GM03348 (cell line): ENCODE measurements around the gene ACTBL2.
"Not testable (repeated sequence)": the region's sequence is repeated elsewhere in the genome, so short reads cannot be mapped to it uniquely, and the experiment has no call there.

ENCODE experiments used
- DNase-seq: peaks from one replicate; pipeline ENCODE4 v3.0.0; 2012; ENCODE audit warnings: low spot score

The ACTBL2 gene

GRCh38 chr5:57494104-57495098, 11.8 kb upstream of the ACTBL2 start:
- DNase-seq = peak; percentile 92

- DNase-seq = no peak
Observed at GRCh38 chr5:57493034-57493433, 10.4 kb upstream of the ACTBL2 start.

DNA sequence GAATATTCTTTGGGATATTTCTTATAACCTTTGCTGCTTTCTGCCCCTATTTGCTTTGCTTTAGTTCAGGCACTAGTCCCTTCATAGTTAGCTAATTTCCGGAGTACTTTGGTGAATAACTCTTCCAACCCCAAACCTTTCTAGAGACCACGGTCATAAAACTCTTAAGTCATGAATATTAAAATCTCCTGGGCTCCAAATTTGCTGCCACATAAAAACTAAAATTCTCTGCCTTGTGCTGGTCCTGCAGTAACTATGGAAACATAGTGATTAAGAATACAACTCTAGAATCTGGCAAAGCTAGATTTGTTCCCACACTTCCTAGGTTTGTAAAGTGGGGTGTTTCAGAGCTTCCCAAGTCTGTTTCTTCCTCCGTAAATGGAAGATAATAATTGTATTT, 10.0 kb upstream of the ACTBL2 start:
- DNase-seq = no peak

- DNase-seq = no peak
Observed at GRCh38 chr5:57491369-57491965, 8.9 kb upstream of the ACTBL2 start.

DNA sequence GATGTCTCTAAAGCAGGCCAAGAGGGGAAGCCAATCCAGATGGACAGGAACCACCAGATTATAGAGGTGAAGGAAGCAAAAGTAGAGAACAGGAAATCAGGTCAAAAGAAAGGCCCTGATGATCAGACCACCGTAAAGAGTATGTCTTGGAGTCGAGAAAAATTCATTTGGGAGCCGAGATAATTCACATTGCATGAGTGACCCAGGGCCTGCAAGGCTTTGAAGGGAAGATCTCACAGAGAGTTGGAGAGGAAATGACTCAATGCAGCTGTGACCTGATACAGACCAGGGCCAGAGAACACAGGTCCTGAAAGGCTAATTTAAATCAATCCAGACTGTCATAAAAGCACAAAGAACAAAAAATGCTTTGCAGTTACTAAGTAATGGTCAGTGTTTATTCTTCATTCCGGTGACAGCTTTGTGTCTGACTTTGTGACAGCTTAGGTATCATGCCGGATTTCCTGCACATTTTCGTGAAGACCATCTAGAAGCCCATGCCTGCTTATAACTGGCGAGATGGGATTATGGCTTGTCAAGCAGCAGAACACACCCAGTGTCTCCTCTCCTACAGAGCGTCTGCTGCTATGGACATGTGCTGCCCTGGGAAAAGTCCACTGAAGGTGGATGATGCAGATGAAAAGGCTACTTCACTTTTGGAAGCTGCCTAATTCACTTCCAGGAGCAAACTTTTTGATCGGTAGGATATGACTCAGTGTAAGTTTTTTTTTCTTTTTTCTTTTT, 5.8 kb upstream of the ACTBL2 start:
- peak; percentile 25 for DNase-seq

- DNase-seq = no peak
Observed at GRCh38 chr5:57486027-57486602, 3.5 kb upstream of the ACTBL2 start.

GRCh38 chr5:57478826-57479225, 3.8 kb downstream of the ACTBL2 start:
- no peak for DNase-seq

GRCh38 chr5:57476601-57477056, 6.0 kb downstream of the ACTBL2 start:
- no peak for DNase-seq

DNA sequence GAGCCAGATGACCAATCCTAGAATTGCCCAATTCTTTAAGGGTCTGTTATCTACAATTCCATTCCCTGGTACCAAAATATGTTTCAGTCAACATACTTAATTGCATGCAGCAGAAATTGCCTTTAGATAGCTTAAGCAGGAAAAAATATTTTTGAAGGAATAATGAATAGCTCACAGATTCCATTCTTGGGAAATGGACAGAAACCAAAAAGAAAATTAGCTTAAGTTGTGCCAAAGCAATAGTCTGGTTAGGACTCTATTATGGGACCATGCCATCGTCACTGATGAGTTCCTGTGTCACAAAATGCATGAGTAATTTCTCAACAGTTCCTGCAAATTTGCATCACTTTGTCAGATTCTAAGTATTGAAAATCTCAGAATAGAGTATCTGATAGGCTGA, 12.3 kb downstream of the ACTBL2 start:
- DNase-seq = no peak

DNA sequence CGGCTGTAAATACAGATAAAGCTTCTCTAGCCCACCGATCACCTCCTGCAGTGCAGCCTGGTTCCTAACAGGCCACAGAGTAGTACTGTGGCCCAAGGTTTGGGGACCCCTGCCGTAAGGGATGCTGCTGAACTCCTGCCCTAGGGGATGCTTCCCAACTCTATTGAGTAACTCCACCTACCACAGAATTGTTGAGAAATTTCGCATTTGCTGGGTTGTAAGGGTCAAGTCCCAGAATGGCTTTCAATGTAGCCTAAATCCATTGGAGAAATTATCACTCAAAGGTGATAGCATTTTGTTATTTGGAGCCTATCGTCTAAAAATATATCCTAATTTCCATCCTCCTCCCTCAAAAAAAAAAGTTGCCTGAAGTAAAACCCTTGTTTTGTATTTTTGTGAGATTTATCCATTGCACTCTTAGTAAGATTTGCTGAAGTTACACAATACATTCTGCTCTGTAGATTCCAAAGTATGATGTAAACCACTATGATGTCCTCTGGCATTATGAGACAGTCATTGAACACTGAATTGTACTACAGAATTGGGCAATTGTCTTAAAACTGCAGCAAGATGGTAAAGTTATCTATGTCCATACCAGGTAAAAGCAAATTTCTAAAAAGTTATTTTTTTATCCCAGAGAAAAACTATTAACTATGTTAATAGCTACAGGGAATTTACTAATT, 14.0 kb downstream of the ACTBL2 start:
- peak; percentile 69 for DNase-seq

GRCh38 chr5:57466544-57466943, 16.1 kb downstream of the ACTBL2 start:
- no peak for DNase-seq

DNA sequence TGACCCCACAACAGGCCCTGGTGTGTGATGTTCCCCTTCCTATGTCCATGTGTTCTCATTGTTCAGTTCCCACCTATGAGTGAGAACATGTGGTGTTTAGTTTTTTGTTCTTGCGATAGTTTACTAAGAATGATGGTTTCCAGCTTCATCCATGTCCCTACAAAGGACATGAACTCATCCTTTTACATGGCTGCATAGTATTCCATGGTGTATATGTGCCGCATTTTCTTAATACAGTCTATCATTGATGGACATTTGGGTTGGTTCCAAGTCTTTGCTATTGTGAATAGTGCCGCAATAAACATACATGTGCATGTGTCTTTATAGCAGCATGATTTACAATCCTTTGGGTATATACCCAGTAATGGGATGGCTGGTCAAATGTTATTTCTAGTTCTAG, 22.6 kb downstream of the ACTBL2 start:
- DNase-seq = not testable (repeated sequence)

DNA sequence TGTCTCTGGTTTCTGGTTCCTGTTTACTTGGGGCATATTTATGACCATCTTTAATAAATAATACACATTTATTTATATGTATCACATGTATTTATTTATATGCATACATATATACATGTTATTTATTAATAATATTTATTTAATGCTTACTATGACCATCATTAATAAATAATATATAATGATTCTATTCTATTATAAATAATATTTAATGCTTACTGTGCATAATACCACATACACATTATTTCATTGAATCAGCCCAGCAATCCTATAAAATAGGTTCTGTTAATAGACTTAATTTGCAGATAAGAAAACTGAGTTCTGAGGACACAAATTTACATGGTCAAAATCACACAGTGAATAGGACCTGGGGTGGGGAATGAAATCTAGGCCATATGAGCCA, 24.2 kb downstream of the ACTBL2 start:
- no peak for DNase-seq

- DNase-seq = no peak
Observed at GRCh38 chr5:57456531-57457135, 26.0 kb downstream of the ACTBL2 start.

- DNase-seq = no peak
Observed at GRCh38 chr5:57455511-57456455, 26.8 kb downstream of the ACTBL2 start.

- DNase-seq = no peak
Observed at GRCh38 chr5:57454896-57455295, 27.7 kb downstream of the ACTBL2 start.

DNA sequence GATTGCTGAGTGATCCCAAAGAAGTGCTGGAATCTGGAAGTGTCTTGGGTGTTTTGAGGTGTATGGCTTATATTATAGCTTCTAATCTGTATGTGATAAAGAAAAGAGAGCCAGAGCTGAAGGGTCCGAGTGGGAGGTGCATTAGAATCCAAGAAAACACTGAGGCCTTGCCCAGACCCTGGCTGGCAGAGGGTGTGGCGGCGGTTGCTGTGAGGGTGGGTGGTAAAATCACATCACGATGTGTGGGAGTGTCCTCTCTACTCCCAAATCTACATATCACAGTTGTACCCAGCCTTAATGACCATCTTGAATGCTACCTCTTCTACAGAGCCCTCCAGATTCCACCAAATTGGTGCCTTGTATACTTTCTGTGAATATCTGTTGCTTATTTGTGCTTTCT, 28.9 kb downstream of the ACTBL2 start:
- DNase-seq = no peak

DNA sequence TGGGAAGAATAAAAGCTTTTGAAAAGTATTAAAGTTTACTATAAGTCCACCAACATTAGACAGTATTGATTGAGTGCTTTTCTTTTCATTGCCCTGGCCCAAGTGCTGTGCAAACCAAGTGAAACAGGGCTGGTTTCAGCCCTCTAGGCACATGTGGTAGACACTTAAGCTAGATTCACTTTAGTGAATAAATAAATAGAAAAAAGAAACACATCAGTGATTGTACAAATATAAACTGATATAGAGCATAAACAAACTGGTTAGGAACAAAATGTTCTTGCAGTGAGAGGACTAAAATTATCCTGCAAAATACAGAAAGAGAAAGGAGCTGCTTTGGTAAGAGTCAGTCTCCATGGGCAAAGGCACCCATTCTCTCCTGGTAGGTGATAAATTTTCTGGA, 29.7 kb downstream of the ACTBL2 start:
- DNase-seq = no peak

DNA sequence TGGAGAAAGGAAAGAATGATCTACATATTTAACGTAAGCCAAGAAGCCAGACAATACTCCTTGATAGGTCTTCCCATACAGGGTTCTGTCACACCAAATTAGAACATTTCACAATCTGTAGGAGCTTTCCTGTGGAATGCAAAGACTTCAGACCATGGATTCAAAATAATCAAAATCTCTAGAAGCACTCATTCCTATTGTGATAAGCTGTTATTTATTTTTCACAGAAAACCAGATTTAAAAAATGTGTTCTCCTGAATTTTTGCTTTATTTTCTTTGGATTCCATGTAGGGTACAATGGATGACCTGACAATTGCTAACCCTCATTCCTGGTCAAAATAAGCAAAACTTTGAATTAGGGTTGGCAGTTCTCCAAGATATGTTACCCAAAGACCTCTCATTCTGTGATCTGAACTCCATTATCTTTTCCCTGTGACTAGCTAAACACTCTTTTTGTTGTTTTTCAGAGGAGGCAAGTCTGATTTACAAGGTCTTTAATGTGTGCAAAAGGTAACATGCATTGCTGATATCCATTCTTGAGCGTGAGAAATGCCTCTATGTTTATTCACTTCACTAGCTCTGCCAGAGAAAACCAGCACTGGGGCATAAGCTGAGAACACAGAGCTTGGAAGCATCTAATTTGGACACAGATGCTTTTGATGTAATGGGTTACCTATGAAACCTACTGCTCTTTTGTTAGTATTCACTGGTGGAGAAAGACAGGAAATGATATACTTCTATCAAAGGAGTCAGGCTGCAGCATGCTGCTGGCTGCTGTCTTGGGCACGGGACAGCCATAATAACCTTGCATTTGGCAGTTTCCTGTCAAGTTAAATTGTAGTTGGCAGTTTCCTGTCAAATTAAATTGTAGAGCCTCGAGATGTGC, 31.4 kb downstream of the ACTBL2 start:
- peak; percentile 34 for DNase-seq
